ENCODE measurements around the gene PPY.
"Not testable (repeated sequence)": the region's sequence is repeated elsewhere in the genome, so short reads cannot be mapped to it uniquely, and the experiment has no call there.

The PPY gene

GRCh38 chr17:43978078-43978477, 35.8 kb upstream of the PPY start:
- no peaks in the 10 kb centered on the region for H3K4me1 ChIP-seq (ENCODE audit: insufficient read depth, low read length)
- H3K27ac ChIP-seq (ENCODE audit: low read depth, low read length), result no peak overlapping the region
- H3K27me3 ChIP-seq (ENCODE audit: insufficient read depth, low read length), result peaks cover 12% of the 10 kb centered on the region
- 85% methylated on average over 2 of the region's 2 CpGs for WGBS
- H3K9ac ChIP-seq (ENCODE audit: low read depth, low read length), result no peak overlapping the region
- H3K9me3 ChIP-seq (ENCODE audit: insufficient read depth, low read depth, low read length), result no peaks in the 10 kb centered on the region
- no peak overlapping the region for H3K4me3 ChIP-seq (ENCODE audit: low read length)
- no peaks in the 10 kb centered on the region for H3K36me3 ChIP-seq (ENCODE audit: insufficient read depth, low read length)

GRCh38 chr17:43976963-43977837, 34.9 kb upstream of the PPY start:
- H3K27ac ChIP-seq (ENCODE audit: low read depth, low read length), result no peak overlapping the region
- H3K9ac ChIP-seq (ENCODE audit: low read depth, low read length), result no peak overlapping the region
- H3K4me1 ChIP-seq (ENCODE audit: insufficient read depth, low read length), result no peaks in the 10 kb centered on the region
- no peak overlapping the region for H3K4me3 ChIP-seq (ENCODE audit: low read length)
- peaks cover 4% of the 10 kb centered on the region for H3K27me3 ChIP-seq (ENCODE audit: insufficient read depth, low read length)
- no peaks in the 10 kb centered on the region for H3K9me3 ChIP-seq (ENCODE audit: insufficient read depth, low read depth, low read length)
- WGBS, result 75% methylated on average over 8 of the region's 9 CpGs
- H3K36me3 ChIP-seq (ENCODE audit: insufficient read depth, low read length), result no peaks in the 10 kb centered on the region

DNA sequence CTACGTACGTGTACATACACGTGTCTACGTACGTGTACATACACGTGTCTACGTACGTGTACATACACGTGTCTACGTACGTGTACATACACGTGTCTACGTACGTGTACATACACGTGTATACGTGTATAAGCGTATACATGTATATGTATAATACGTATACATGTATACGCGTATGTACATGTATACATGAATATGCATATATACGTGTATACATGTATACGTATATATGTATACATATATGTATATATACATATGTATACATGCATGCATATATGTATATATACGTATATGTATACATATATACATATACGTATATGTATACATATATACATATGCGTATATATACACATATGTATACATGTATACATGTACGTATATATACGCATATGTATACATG, 33.6 kb upstream of the PPY start:
- Histone ChIP-seq H3K9ac (ENCODE audit: low read depth, low read length) (no peak overlapping the region), H3K36me3 (ENCODE audit: insufficient read depth, low read length) (no peaks in the 10 kb centered on the region), H3K27ac (ENCODE audit: low read depth, low read length) (no peak overlapping the region), H3K4me1 (ENCODE audit: insufficient read depth, low read length) (no peaks in the 10 kb centered on the region), H3K27me3 (ENCODE audit: insufficient read depth, low read length) (no peaks in the 10 kb centered on the region; the same call in 1 of the 2 replicates), H3K4me3 (ENCODE audit: low read length) (no peak overlapping the region), H3K9me3 (ENCODE audit: insufficient read depth, low read depth, low read length) (no peaks in the 10 kb centered on the region)
- no CpG with 5 or more reads among the region's 27 CpGs for WGBS

- H3K9ac ChIP-seq (ENCODE audit: low read depth, low read length), result no peak overlapping the region
- no peaks in the 10 kb centered on the region; the same call in 1 of the 2 replicates for H3K27me3 ChIP-seq (ENCODE audit: insufficient read depth, low read length)
- no peaks in the 10 kb centered on the region for H3K36me3 ChIP-seq (ENCODE audit: insufficient read depth, low read length)
- no peak overlapping the region for H3K4me3 ChIP-seq (ENCODE audit: low read length)
- H3K9me3 ChIP-seq (ENCODE audit: insufficient read depth, low read depth, low read length), result no peaks in the 10 kb centered on the region
- no peaks in the 10 kb centered on the region for H3K4me1 ChIP-seq (ENCODE audit: insufficient read depth, low read length)
- WGBS, result 88% methylated on average over 13 of the region's 14 CpGs
- no peak overlapping the region for H3K27ac ChIP-seq (ENCODE audit: low read depth, low read length)
Measured at GRCh38 chr17:43974382-43975266, 32.3 kb upstream of the PPY start.

DNA sequence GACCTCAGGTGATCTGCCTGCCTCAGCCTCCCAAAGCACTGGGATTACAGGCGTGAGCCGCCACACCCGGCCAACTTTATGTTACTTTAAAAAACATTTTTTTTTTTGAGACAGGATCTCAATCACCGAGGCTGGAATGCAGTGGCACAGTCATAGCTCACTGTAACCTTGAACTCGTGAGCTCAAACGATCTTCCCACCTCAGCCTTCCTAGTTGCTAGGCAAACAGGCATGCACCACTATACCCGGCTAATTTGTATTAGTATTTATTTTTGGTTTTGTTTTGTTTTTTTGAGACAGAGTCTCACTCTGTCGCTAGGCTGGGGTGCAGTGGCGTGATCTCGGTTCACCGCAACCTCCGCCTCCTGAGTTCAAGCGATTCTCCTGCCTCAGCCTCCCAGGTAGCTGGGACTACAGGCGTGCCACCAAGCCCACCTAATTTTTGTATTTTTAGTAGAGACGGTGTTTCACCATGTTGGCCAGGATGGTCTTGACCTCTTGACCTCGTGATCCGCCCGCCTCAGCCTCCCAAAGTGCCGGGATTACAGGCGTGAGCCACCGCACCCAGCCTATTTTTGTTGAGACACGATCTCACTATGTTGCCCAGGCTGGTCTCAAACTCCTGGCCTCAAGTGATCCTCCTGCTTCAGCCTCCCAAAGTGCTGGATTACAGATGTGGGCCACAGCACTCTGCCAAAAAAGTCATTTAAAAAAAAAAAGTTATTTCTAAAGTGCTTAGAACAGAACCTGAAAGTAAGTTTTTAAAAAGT, 30.4 kb upstream of the PPY start:
- not testable (repeated sequence) for H3K9me3 ChIP-seq (ENCODE audit: insufficient read depth, low read depth, low read length); H3K9ac ChIP-seq (ENCODE audit: low read depth, low read length); H3K4me3 ChIP-seq (ENCODE audit: low read length); H3K27me3 ChIP-seq (ENCODE audit: insufficient read depth, low read length); H3K4me1 ChIP-seq (ENCODE audit: insufficient read depth, low read length); H3K27ac ChIP-seq (ENCODE audit: low read depth, low read length); H3K36me3 ChIP-seq (ENCODE audit: insufficient read depth, low read length)
- 90% methylated on average over 22 of the region's 22 CpGs for WGBS

DNA sequence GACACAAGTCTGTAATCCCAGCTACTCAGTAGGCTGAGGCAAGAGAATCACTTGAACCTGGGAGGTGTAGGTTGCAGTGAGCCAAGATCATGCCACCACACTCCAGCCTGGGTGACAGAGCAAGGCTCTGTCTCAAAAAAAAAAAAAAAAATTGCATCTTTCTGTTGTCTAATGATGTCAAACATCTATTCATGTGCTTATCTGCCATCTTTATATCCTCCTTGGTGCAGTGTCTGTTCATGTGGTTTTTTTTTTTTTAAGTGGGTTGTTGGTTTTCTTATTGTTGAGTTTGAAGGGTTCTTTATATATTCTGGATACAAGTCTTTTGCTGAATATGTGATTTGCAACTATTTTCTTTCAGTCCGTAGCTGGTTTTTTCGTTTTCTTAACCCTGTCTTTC, 29.2 kb upstream of the PPY start:
- H3K4me3 ChIP-seq (ENCODE audit: low read length); H3K36me3 ChIP-seq (ENCODE audit: insufficient read depth, low read length); H3K27me3 ChIP-seq (ENCODE audit: insufficient read depth, low read length); H3K9me3 ChIP-seq (ENCODE audit: insufficient read depth, low read depth, low read length); H3K9ac ChIP-seq (ENCODE audit: low read depth, low read length); H3K4me1 ChIP-seq (ENCODE audit: insufficient read depth, low read length); H3K27ac ChIP-seq (ENCODE audit: low read depth, low read length): not testable (repeated sequence)
- WGBS, result no CpG with 5 or more reads among the region's 2 CpGs

DNA sequence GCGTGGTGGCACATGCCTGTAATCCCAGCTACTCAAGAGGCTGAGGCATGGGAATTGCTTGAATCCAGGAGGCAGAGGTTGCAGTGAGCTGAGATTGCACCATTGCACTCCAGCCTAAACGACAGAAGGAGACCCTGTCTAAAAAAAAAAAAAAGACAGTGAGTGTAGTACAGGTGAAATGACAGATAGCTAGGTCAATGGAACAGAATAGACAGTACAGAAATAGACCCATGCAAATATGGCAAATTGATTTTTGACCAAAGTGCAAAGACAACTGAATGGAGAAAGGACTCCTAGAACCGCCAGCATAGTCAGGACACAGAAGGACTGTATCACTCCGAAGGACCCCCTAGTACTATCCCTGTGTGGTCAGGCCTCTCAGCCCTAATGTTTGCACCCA, 28.1 kb upstream of the PPY start:
- Histone ChIP-seq H3K9me3 (ENCODE audit: insufficient read depth, low read depth, low read length) (no peaks in the 10 kb centered on the region), H3K36me3 (ENCODE audit: insufficient read depth, low read length) (no peaks in the 10 kb centered on the region), H3K4me3 (ENCODE audit: low read length) (no peak overlapping the region), H3K27ac (ENCODE audit: low read depth, low read length) (no peak overlapping the region), H3K9ac (ENCODE audit: low read depth, low read length) (no peak overlapping the region), H3K27me3 (ENCODE audit: insufficient read depth, low read length) (no peaks in the 10 kb centered on the region), H3K4me1 (ENCODE audit: insufficient read depth, low read length) (no peaks in the 10 kb centered on the region)
- WGBS, result 89% methylated on average over 4 of the region's 4 CpGs

GRCh38 chr17:43967251-43967875, 25.1 kb upstream of the PPY start:
- Histone ChIP-seq H3K4me3 (ENCODE audit: low read length) (no peak overlapping the region), H3K27me3 (ENCODE audit: insufficient read depth, low read length) (no peaks in the 10 kb centered on the region), H3K27ac (ENCODE audit: low read depth, low read length) (no peak overlapping the region), H3K4me1 (ENCODE audit: insufficient read depth, low read length) (no peaks in the 10 kb centered on the region), H3K9me3 (ENCODE audit: insufficient read depth, low read depth, low read length) (no peaks in the 10 kb centered on the region), H3K36me3 (ENCODE audit: insufficient read depth, low read length) (no peaks in the 10 kb centered on the region), H3K9ac (ENCODE audit: low read depth, low read length) (no peak overlapping the region)
- WGBS, result 76% methylated on average over 8 of the region's 9 CpGs

GRCh38 chr17:43966276-43966675, 24.0 kb upstream of the PPY start:
- Histone ChIP-seq H3K9me3 (ENCODE audit: insufficient read depth, low read depth, low read length) (no peaks in the 10 kb centered on the region), H3K4me3 (ENCODE audit: low read length) (no peak overlapping the region), H3K27me3 (ENCODE audit: insufficient read depth, low read length) (no peaks in the 10 kb centered on the region), H3K9ac (ENCODE audit: low read depth, low read length) (no peak overlapping the region), H3K27ac (ENCODE audit: low read depth, low read length) (no peak overlapping the region), H3K36me3 (ENCODE audit: insufficient read depth, low read length) (no peaks in the 10 kb centered on the region), H3K4me1 (ENCODE audit: insufficient read depth, low read length) (no peaks in the 10 kb centered on the region)
- 95% methylated on average over 3 of the region's 3 CpGs for WGBS

DNA sequence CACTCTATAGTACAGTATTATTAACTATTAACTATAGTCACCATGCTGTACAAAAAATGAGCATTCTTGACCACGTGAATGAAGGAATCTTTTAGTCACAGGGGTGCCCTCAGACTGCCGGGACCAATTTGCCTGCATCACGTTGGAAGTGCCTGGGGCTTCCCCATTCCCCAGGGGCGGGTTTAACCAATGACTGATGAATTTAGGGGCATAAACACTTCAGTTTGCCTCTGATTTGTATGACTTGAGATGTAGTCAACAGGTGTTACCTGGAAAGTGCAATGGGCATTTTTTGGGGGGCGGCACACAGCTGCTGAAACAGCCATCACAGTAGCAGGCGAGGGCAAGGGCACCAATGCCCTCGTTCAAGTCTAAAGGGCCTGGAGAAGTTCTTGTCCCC, 20.2 kb upstream of the PPY start:
- no peak overlapping the region for H3K4me3 ChIP-seq (ENCODE audit: low read length)
- H3K36me3 ChIP-seq (ENCODE audit: insufficient read depth, low read length), result no peaks in the 10 kb centered on the region
- H3K27ac ChIP-seq (ENCODE audit: low read depth, low read length), result no peak overlapping the region
- H3K9ac ChIP-seq (ENCODE audit: low read depth, low read length), result no peak overlapping the region
- no peaks in the 10 kb centered on the region for H3K27me3 ChIP-seq (ENCODE audit: insufficient read depth, low read length)
- H3K9me3 ChIP-seq (ENCODE audit: insufficient read depth, low read depth, low read length), result no peaks in the 10 kb centered on the region
- 81% methylated on average over 7 of the region's 7 CpGs for WGBS
- H3K4me1 ChIP-seq (ENCODE audit: insufficient read depth, low read length), result no peaks in the 10 kb centered on the region

Data from HUES64 (cell line).